T-helper 2 cell treated with Interferon-gamma antibody and Interleukin-4, amounts not matched to agents 5 μg/mL and 100 μg/mL, for 36 hours (primary cell): ENCODE measurements around the gene CARD11.
A peak's percentile ranks its signal among the peaks of the same experiment; 100 is the strongest.

Experiments used
- DNase-seq: peaks from one replicate; pipeline ENCODE4 v3.0.0; 2021; ENCODE audit warnings: low spot score
- H3K27ac Mint-ChIP-seq: one replicate; pipeline ENCODE4 v1.8.0; 2021; ENCODE audit warnings: mild to moderate bottlenecking, mixed read lengths
- H3K27me3 Mint-ChIP-seq: one replicate; pipeline ENCODE4 v1.8.0; 2021; ENCODE audit warnings: low read depth, mixed read lengths
- H3K36me3 Mint-ChIP-seq: one replicate; pipeline ENCODE4 v1.8.0; 2021; ENCODE audit warnings: low read depth, mixed read lengths
- H3K4me1 Mint-ChIP-seq: one replicate; pipeline ENCODE4 v1.8.0; 2021; ENCODE audit warnings: low read depth, mixed read lengths
- H3K4me3 Mint-ChIP-seq: one replicate; pipeline ENCODE4 v1.8.0; 2022; ENCODE audit warnings: mild to moderate bottlenecking, moderate library complexity, mixed read lengths
- H3K9me3 Mint-ChIP-seq: one replicate; pipeline ENCODE4 v1.8.0; 2021; ENCODE audit warnings: mixed read lengths

Gene CARD11

GRCh38 chr7:2879354-2879753, 164.3 kb downstream of the CARD11 start:
- peaks cover 12% of the 10 kb centered on the region for H3K4me1 Mint-ChIP-seq
- no peak overlapping the region for H3K27ac Mint-ChIP-seq
- no peaks in the 10 kb centered on the region for H3K36me3 Mint-ChIP-seq
- no peak for DNase-seq
- no peaks in the 10 kb centered on the region for H3K27me3 Mint-ChIP-seq
- no peaks in the 10 kb centered on the region for H3K9me3 Mint-ChIP-seq
- no peak overlapping the region for H3K4me3 Mint-ChIP-seq

- DNase-seq = no peak
- Mint-ChIP-seq H3K4me1 (peaks cover 17% of the 10 kb centered on the region), H3K4me3 (no peak overlapping the region), H3K9me3 (no peaks in the 10 kb centered on the region), H3K27me3 (no peaks in the 10 kb centered on the region), H3K36me3 (no peaks in the 10 kb centered on the region), H3K27ac (peak overlapping the region; percentile 13)
Observed at GRCh38 chr7:2878306-2878705, 165.4 kb downstream of the CARD11 start.

GRCh38 chr7:2876031-2876731, 167.5 kb downstream of the CARD11 start:
- no peak overlapping the region for H3K4me3 Mint-ChIP-seq
- peaks cover 18% of the 10 kb centered on the region for H3K4me1 Mint-ChIP-seq
- H3K27ac Mint-ChIP-seq = no peak overlapping the region
- H3K27me3 Mint-ChIP-seq = no peaks in the 10 kb centered on the region
- no peak for DNase-seq
- H3K36me3 Mint-ChIP-seq = no peaks in the 10 kb centered on the region
- H3K9me3 Mint-ChIP-seq = no peaks in the 10 kb centered on the region

GRCh38 chr7:2873686-2874551, 169.7 kb downstream of the CARD11 start:
- Mint-ChIP-seq H3K4me3 (no peak overlapping the region), H3K36me3 (no peaks in the 10 kb centered on the region), H3K4me1 (peaks cover 28% of the 10 kb centered on the region), H3K27me3 (no peaks in the 10 kb centered on the region), H3K27ac (peak overlapping the region; percentile 42), H3K9me3 (no peaks in the 10 kb centered on the region)
- no peak for DNase-seq

- H3K36me3 Mint-ChIP-seq = no peaks in the 10 kb centered on the region
- DNase-seq = no peak
- H3K9me3 Mint-ChIP-seq = no peaks in the 10 kb centered on the region
- no peak overlapping the region for H3K27ac Mint-ChIP-seq
- no peak overlapping the region for H3K4me3 Mint-ChIP-seq
- peaks cover 21% of the 10 kb centered on the region for H3K4me1 Mint-ChIP-seq
- no peaks in the 10 kb centered on the region for H3K27me3 Mint-ChIP-seq
Observed at GRCh38 chr7:2873146-2873545, 170.5 kb downstream of the CARD11 start.

GRCh38 chr7:2872296-2872874, 171.3 kb downstream of the CARD11 start:
- Mint-ChIP-seq H3K36me3 (no peaks in the 10 kb centered on the region), H3K4me1 (peaks cover 21% of the 10 kb centered on the region), H3K27me3 (no peaks in the 10 kb centered on the region), H3K27ac (peak overlapping the region; percentile 9), H3K4me3 (no peak overlapping the region), H3K9me3 (no peaks in the 10 kb centered on the region)
- no peak for DNase-seq

GRCh38 chr7:2870471-2870931, 173.2 kb downstream of the CARD11 start:
- peak; percentile 65 for DNase-seq
- Mint-ChIP-seq H3K27me3 (no peaks in the 10 kb centered on the region), H3K9me3 (no peaks in the 10 kb centered on the region), H3K36me3 (no peaks in the 10 kb centered on the region), H3K27ac (peak overlapping the region; percentile 79), H3K4me1 (peaks cover 21% of the 10 kb centered on the region), H3K4me3 (peak overlapping the region; percentile 72)

GRCh38 chr7:2869981-2870380, 173.7 kb downstream of the CARD11 start:
- H3K9me3 Mint-ChIP-seq = no peaks in the 10 kb centered on the region
- no peak for DNase-seq
- peaks cover under 1% of the 10 kb centered on the region for H3K27me3 Mint-ChIP-seq
- H3K4me3 Mint-ChIP-seq = peak overlapping the region; percentile 72
- peak overlapping the region; percentile 79 for H3K27ac Mint-ChIP-seq
- H3K4me1 Mint-ChIP-seq = peaks cover 21% of the 10 kb centered on the region
- H3K36me3 Mint-ChIP-seq = no peaks in the 10 kb centered on the region

- H3K27me3 Mint-ChIP-seq = peaks cover 2% of the 10 kb centered on the region
- peak overlapping the region; percentile 17 for H3K27ac Mint-ChIP-seq
- H3K9me3 Mint-ChIP-seq = no peaks in the 10 kb centered on the region
- no peak for DNase-seq
- H3K36me3 Mint-ChIP-seq = no peaks in the 10 kb centered on the region
- peaks cover 34% of the 10 kb centered on the region for H3K4me1 Mint-ChIP-seq
- H3K4me3 Mint-ChIP-seq = no peak overlapping the region
Observed at GRCh38 chr7:2866601-2867000, 177.1 kb downstream of the CARD11 start.

GRCh38 chr7:2864999-2865670, 178.5 kb downstream of the CARD11 start:
- Mint-ChIP-seq H3K9me3 (no peaks in the 10 kb centered on the region), H3K36me3 (no peaks in the 10 kb centered on the region), H3K27ac (peak overlapping the region; percentile 74), H3K27me3 (peaks cover 2% of the 10 kb centered on the region), H3K4me3 (peak overlapping the region; percentile 68), H3K4me1 (peaks cover 25% of the 10 kb centered on the region)
- DNase-seq = peak; percentile 54

- peaks cover 2% of the 10 kb centered on the region for H3K27me3 Mint-ChIP-seq
- H3K4me3 Mint-ChIP-seq = peak overlapping the region; percentile 81
- H3K36me3 Mint-ChIP-seq = no peaks in the 10 kb centered on the region
- no peaks in the 10 kb centered on the region for H3K9me3 Mint-ChIP-seq
- H3K27ac Mint-ChIP-seq = no peak overlapping the region
- DNase-seq = no peak
- H3K4me1 Mint-ChIP-seq = peaks cover 21% of the 10 kb centered on the region
Observed at GRCh38 chr7:2864204-2864985, 179.3 kb downstream of the CARD11 start.

GRCh38 chr7:2863461-2864066, 180.1 kb downstream of the CARD11 start:
- peak overlapping the region; percentile 81 for H3K4me3 Mint-ChIP-seq
- H3K36me3 Mint-ChIP-seq = no peaks in the 10 kb centered on the region
- H3K27me3 Mint-ChIP-seq = peaks cover 2% of the 10 kb centered on the region
- H3K9me3 Mint-ChIP-seq = no peaks in the 10 kb centered on the region
- peaks cover 19% of the 10 kb centered on the region for H3K4me1 Mint-ChIP-seq
- DNase-seq = peak; percentile 85
- H3K27ac Mint-ChIP-seq = peak overlapping the region; percentile 81
